Endothelial cell of umbilical vein (primary cell): ENCODE results near the gene TMEM40. TPM values are rescaled to one million over a fixed set of nuclear protein-coding genes. Genes with fewer than 3 reads are reported as not detected.

ENCODE experiments used
- BruUV-seq: library from RNA; stranded (reverse); fragments of 400-500 nt; replicated peaks from 2 replicates; lab custom pipeline; 2021; lab: Mats Ljungman, UMichigan
- CTCF ChIA-PET: fragments of 300-600, 350-600 bp; sonication (Branson Sonifier 250); formaldehyde crosslinking; loops from one replicate; lab custom pipeline; 2021; ENCODE audit warnings: antibody characterized with exemption, inconsistent platforms; lab: Charles Lee
- POLR2A ChIA-PET: fragments of 300-600, 350-600 bp; sonication (Branson Sonifier 250); formaldehyde crosslinking; loops from one replicate; lab custom pipeline; 2021; ENCODE audit warnings: antibody characterized with exemption, inconsistent platforms; lab: Charles Lee
- DNase-seq: peaks from one replicate; pipeline ENCODE4 v3.0.0-alpha.2; 2011; ENCODE audit warnings: low read depth, low spot score
- FAIRE-seq: peaks from 2 replicates; lab custom pipeline; 2011; peaks lifted over from hg19 to GRCh38; lab: Jason Lieb, UNC
- H2AFZ ChIP-seq: 2 replicates; pipeline ENCODE4 v1.6.0; 2012; ENCODE audit warnings: low read depth, low read length, control low read depth, inconsistent platforms
- H3K27ac ChIP-seq: 2 replicates; pipeline ENCODE4 v1.5.1; 2011; ENCODE audit warnings: low read depth, mild to moderate bottlenecking, control low read depth, low read length, moderate library complexity; ENCODE audit not compliant: insufficient read depth
- H3K27me3 ChIP-seq, 2 experiments: 2 replicates each; pipeline versions ENCODE4 v1.6.0 to v1.6.1; 2011; ENCODE audit warnings: low read length in 2 of 2, mixed read lengths in 1 of 2; ENCODE audit not compliant: control insufficient read depth in 2 of 2, insufficient read depth in 2 of 2
- H3K36me3 ChIP-seq, 2 experiments: 2 replicates in 1 of 2; 3 replicates in 1 of 2; pipeline ENCODE4 v1.5.1; 2011; ENCODE audit warnings: low read length in 2 of 2, mild to moderate bottlenecking in 1 of 2, moderate library complexity in 1 of 2; ENCODE audit not compliant: control insufficient read depth in 2 of 2, insufficient read depth in 2 of 2; ENCODE audit errors: extremely low read depth in 1 of 2
- H3K4me1 ChIP-seq: 3 replicates; pipeline ENCODE4 v1.5.1; 2011; ENCODE audit warnings: mild to moderate bottlenecking, low read length; ENCODE audit not compliant: control insufficient read depth, insufficient read depth; ENCODE audit errors: extremely low read depth
- H3K4me2 ChIP-seq: 2 replicates; pipeline ENCODE4 v1.6.1; 2011; ENCODE audit warnings: low read length, control low read depth, mixed read lengths; ENCODE audit not compliant: insufficient read depth
- H3K4me3 ChIP-seq, 3 experiments: fragments of 200-600 bp in 1 of 3; sonication (generic), shearing (Covaris generic) in 1 of 3; replicated peaks in 1 of 3; 2 replicates each; pipeline ENCODE4 v1.5.1; 2011 to 2016; ENCODE audit warnings: control low read depth in 3 of 3, low read length in 3 of 3, mild to moderate bottlenecking in 2 of 3, inconsistent platforms in 1 of 3, low read depth in 1 of 3, moderate library complexity in 1 of 3; ENCODE audit not compliant: insufficient read depth in 1 of 3
- H3K79me2 ChIP-seq: 2 replicates; pipeline ENCODE4 v1.6.0; 2012; ENCODE audit warnings: low read length, inconsistent platforms; ENCODE audit not compliant: control insufficient read depth, insufficient read depth
- H3K9ac ChIP-seq: replicated peaks from 2 replicates; pipeline ENCODE3; 2011; ENCODE audit warnings: low read length, control low read depth; ENCODE audit not compliant: insufficient read depth; ENCODE audit errors: extremely low read depth
- H3K9me1 ChIP-seq: replicated peaks from 3 replicates; pipeline ENCODE4 v1.6.0; 2011; ENCODE audit warnings: mild to moderate bottlenecking, low read length; ENCODE audit not compliant: control insufficient read depth, insufficient read depth; ENCODE audit errors: extremely low read depth
- H3K9me3 ChIP-seq: replicated peaks from 2 replicates; pipeline ENCODE4 v1.5.1; 2012; ENCODE audit warnings: low read length, inconsistent platforms; ENCODE audit not compliant: control insufficient read depth, insufficient read depth
- H4K20me1 ChIP-seq: replicated peaks from 2 replicates; pipeline ENCODE3; 2011; ENCODE audit warnings: mild to moderate bottlenecking, low read length; ENCODE audit not compliant: control insufficient read depth, insufficient read depth; ENCODE audit errors: extremely low read depth
- EZH2 ChIP-seq: IDR thresholded peaks from 2 replicates; pipeline ENCODE4 v1.6.1; 2012; ENCODE audit warnings: borderline replicate concordance, low read depth, mild to moderate bottlenecking, moderate library complexity, low read length, inconsistent platforms; ENCODE audit not compliant: severe bottlenecking
- FOS ChIP-seq: IDR thresholded peaks from 2 replicates; pipeline ENCODE4 v1.6.1; 2011; ENCODE audit warnings: mild to moderate bottlenecking, low read length, moderate library complexity, borderline replicate concordance; ENCODE audit not compliant: insufficient read depth
- JUN ChIP-seq: IDR thresholded peaks from 2 replicates; pipeline ENCODE4 v1.6.1; 2011; ENCODE audit warnings: borderline replicate concordance, low read depth; ENCODE audit not compliant: insufficient read length, insufficient read depth
- POLR2A ChIP-seq: IDR thresholded peaks from 2 replicates; pipeline ENCODE4 v1.6.1; 2012; ENCODE audit warnings: low read depth, mild to moderate bottlenecking, control low read depth, low read length
- POLR2AphosphoS5 ChIP-seq: IDR thresholded peaks from 2 replicates; pipeline ENCODE4 v1.6.1; 2012; ENCODE audit warnings: low read depth, mild to moderate bottlenecking, control low read depth, low read length, moderate library complexity; ENCODE audit not compliant: insufficient read depth
- dilution Hi-C: fragments of 300-500 bp; cut with MboI; formaldehyde crosslinking; loops from one replicate; pipeline ENCODE4 v1.15.0; 2019; ENCODE audit warnings: low sequenced_read_pairs; ENCODE audit not compliant: extremely low pct_ligation_motif_present
- intact Hi-C: fragments of 100-400 bp; cut with micrococcal nuclease; formaldehyde crosslinking; loops from one replicate; pipeline ENCODE4 v1.10.0; 2022
- polyA plus RNA-seq, 4 experiments: library from polyadenylated mRNA; depleted of rRNA in 3 of 4; stranded (reverse) in 3 of 4; unstranded in 1 of 4; fragments of >200 nt; gene quantifications; 2 replicates each; pipeline versions ENCODE4 v1.2.1 to v1.2.3, GENCODE V29; 2011 to 2012; ENCODE audit warnings: missing spikeins in 1 of 4
- total RNA-seq: library from RNA; stranded (reverse); gene quantifications from 2 replicates; pipeline ENCODE4 v1.2.3, GENCODE V29; 2021
- TF ChIP-seq, protein P1 (sequence below): IDR thresholded peaks from 2 replicates; pipeline ENCODE4 v1.6.1; 2011; ENCODE audit not compliant: insufficient read depth, insufficient read length
- TF ChIP-seq, protein P2 (sequence below), 2 donors: IDR thresholded peaks; 1 replicate in 1 of 2; 2 replicates in 1 of 2; pipeline ENCODE4 v1.5.1; 2011; ENCODE audit warnings: low read length in 2 of 2, mild to moderate bottlenecking in 2 of 2, moderate library complexity in 2 of 2, control low read depth in 1 of 2, inconsistent platforms in 1 of 2, low read depth in 1 of 2; ENCODE audit not compliant: insufficient read depth in 1 of 2; ENCODE audit errors: extremely low read depth in 1 of 2

The TMEM40 gene
- total and polyA plus RNA-seq, 2 donors (not counting 3 experiments of a cell fraction or from before 2014, with no cell fraction given) = not detected

- H3K9me1 ChIP-seq = no peaks in the 10 kb centered on the region
- no peak overlapping the region for H3K4me2 ChIP-seq
- dilution Hi-C loops = no loop called here
- no peaks in the 10 kb centered on the region for H3K36me3 ChIP-seq
- H4K20me1 ChIP-seq = no peaks in the 10 kb centered on the region
- no peak overlapping the region for H3K4me3 ChIP-seq
- ChIA-PET POLR2A (no interaction called here), CTCF (no interaction called here)
- no peak for DNase-seq
- H3K4me1 ChIP-seq = peaks cover 8% of the 10 kb centered on the region
- no TSS peak for BruUV-seq
- FAIRE-seq = no peak
- H3K9ac ChIP-seq = no peak overlapping the region
- no peak overlapping the region for H3K27ac ChIP-seq
- peaks cover 3 to 5% of the 10 kb centered on the region in 2 experiments for H3K27me3 ChIP-seq
- H3K79me2 ChIP-seq = no peaks in the 10 kb centered on the region
- TF ChIP-seq, protein P1, sequence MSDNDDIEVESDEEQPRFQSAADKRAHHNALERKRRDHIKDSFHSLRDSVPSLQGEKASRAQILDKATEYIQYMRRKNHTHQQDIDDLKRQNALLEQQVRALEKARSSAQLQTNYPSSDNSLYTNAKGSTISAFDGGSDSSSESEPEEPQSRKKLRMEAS = no peak
- TF ChIP-seq POLR2AphosphoS5 (no peak), EZH2 (no peak), JUN (no peak), POLR2A (no peak), FOS (no peak)
- TF ChIP-seq, protein P2, sequence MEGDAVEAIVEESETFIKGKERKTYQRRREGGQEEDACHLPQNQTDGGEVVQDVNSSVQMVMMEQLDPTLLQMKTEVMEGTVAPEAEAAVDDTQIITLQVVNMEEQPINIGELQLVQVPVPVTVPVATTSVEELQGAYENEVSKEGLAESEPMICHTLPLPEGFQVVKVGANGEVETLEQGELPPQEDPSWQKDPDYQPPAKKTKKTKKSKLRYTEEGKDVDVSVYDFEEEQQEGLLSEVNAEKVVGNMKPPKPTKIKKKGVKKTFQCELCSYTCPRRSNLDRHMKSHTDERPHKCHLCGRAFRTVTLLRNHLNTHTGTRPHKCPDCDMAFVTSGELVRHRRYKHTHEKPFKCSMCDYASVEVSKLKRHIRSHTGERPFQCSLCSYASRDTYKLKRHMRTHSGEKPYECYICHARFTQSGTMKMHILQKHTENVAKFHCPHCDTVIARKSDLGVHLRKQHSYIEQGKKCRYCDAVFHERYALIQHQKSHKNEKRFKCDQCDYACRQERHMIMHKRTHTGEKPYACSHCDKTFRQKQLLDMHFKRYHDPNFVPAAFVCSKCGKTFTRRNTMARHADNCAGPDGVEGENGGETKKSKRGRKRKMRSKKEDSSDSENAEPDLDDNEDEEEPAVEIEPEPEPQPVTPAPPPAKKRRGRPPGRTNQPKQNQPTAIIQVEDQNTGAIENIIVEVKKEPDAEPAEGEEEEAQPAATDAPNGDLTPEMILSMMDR (IDR thresholded peaks at IDR 0.05; ENCODE audit: extremely low read depth in 1 of 2, insufficient read depth in 1 of 2, low read depth in 1 of 2, low read length in 2 of 2) = no peak
- intact Hi-C loops = no loop called here
- H3K9me3 ChIP-seq = no peaks in the 10 kb centered on the region
- H2AFZ ChIP-seq = no peak overlapping the region
Measured at GRCh38 chr3:12771236-12771635, 12.2 kb upstream of the TMEM40 start.
